Right ventricle myocardium inferior (tissue), 1 donor: ENCODE measurements around the gene NDFIP1. TPM values are rescaled to one million over a fixed set of nuclear protein-coding genes. Genes with fewer than 3 reads are reported as not detected.
"Not testable (repeated sequence)": the region's sequence is repeated elsewhere in the genome, so short reads cannot be mapped to it uniquely, and the experiment has no call there.

Experiments
- ATAC-seq: fragments of 200-7000 bp; cut with Tn5 transposase; one replicate; pipeline ENCODE4 v1.9.1; 2020; ENCODE audit warnings: mild to moderate bottlenecking, moderate library complexity
- DNase-seq: peaks from one replicate; pipeline ENCODE4 v3.0.0; 2021; ENCODE audit errors: missing footprints
- intact Hi-C: fragments of 100-400 bp; cut with DNase I; formaldehyde crosslinking; loops from one replicate; pipeline ENCODE4 v1.11.0; 2022
- total RNA-seq: library from RNA; stranded (reverse); fragmentation: NEBNext Ultra II Directional; extraction: Animal tissue kit (Norgen Biotek cat#: 25700); gene quantifications from one replicate; pipeline ENCODE4 v1.2.1, GENCODE V29; 2021
- donor health status: DM: no; HTN: yes; CAD: no; lungs with severe emphysema.

Gene NDFIP1
- total RNA-seq, 1 donor from 2014 or later, result 51.9 TPM

- ATAC-seq (no peak), DNase-seq (no peak)
- intact Hi-C loops, result no loop called here
These were observed 20.5 kb upstream of the NDFIP1 start for GRCh38 chr5:142087920-142088679.

GRCh38 chr5:142088855-142089479, 19.6 kb upstream of the NDFIP1 start:
- DNase-seq, intact Hi-C loops, ATAC-seq: not testable (repeated sequence)

- ATAC-seq, result no peak
- DNase-seq, result no peak
- intact Hi-C loops, result no loop called here
These were observed 17.6 kb upstream of the NDFIP1 start for GRCh38 chr5:142091012-142091411.

GRCh38 chr5:142091922-142092321, 16.7 kb upstream of the NDFIP1 start:
- intact Hi-C loops, result no loop called here
- ATAC-seq, result no peak
- DNase-seq, result no peak

- DNase-seq (no peak), ATAC-seq (peak; percentile 26)
- intact Hi-C loops, result no loop called here
These were observed 13.5 kb upstream of the NDFIP1 start for GRCh38 chr5:142095035-142095434.

- intact Hi-C loops, result no loop called here
- ATAC-seq, result peak; percentile 85
- no peak for DNase-seq
These were observed 12.8 kb upstream of the NDFIP1 start for GRCh38 chr5:142095651-142096330.

GRCh38 chr5:142096382-142096781, 12.2 kb upstream of the NDFIP1 start:
- DNase-seq, result no peak
- intact Hi-C loops, result no loop called here

GRCh38 chr5:142097681-142098080, 10.9 kb upstream of the NDFIP1 start:
- DNase-seq (no peak), ATAC-seq (no peak)
- intact Hi-C loops, result no loop called here

More at GRCh38 chr5:142096382-142096781, 12.2 kb upstream of the NDFIP1 start:
- no peak for ATAC-seq

GRCh38 chr5:142098275-142098674, 10.3 kb upstream of the NDFIP1 start:
- DNase-seq, result no peak
- intact Hi-C loops, result no loop called here
- ATAC-seq, result no peak

GRCh38 chr5:142098931-142099330, 9.6 kb upstream of the NDFIP1 start:
- intact Hi-C loops, result no loop called here
- no peak for DNase-seq
- ATAC-seq, result no peak

- ATAC-seq (no peak), DNase-seq (no peak)
- intact Hi-C loops, result no loop called here
These were observed 8.3 kb upstream of the NDFIP1 start for GRCh38 chr5:142100307-142100706.

- intact Hi-C loops, result no loop called here
- ATAC-seq (no peak), DNase-seq (no peak)
These were observed 5.4 kb upstream of the NDFIP1 start for GRCh38 chr5:142102980-142103740.

GRCh38 chr5:142104491-142104890, 4.1 kb upstream of the NDFIP1 start:
- DNase-seq, result no peak
- ATAC-seq, result no peak
- intact Hi-C loops, result no loop called here

GRCh38 chr5:142106061-142106460, 2.5 kb upstream of the NDFIP1 start:
- DNase-seq (no peak), ATAC-seq (peak; percentile 30)
- intact Hi-C loops, result loop anchor here (5.0 kb wide), 1 partner anchor 94 kb away; the partner anchor contains the start of gene GNPDA1

- ATAC-seq, result no peak
- intact Hi-C loops, result loop anchor here (5.0 kb wide), 1 partner anchor 95 kb away; the partner anchor contains the start of gene GNPDA1
These were observed 1.4 kb upstream of the NDFIP1 start for GRCh38 chr5:142107036-142107735.

GRCh38 chr5:142107736-142108431, 695 bp upstream of the NDFIP1 start:
- intact Hi-C loops, result loop anchor here (2.0 to 5.0 kb wide), 2 partner anchors 45 to 96 kb away; partner anchors contain the start of gene GNPDA1
- no peak for DNase-seq
- ATAC-seq, result no peak

More at GRCh38 chr5:142107036-142107735, 1.4 kb upstream of the NDFIP1 start:
- no peak for DNase-seq

GRCh38 chr5:142109331-142110045, 909 bp downstream of the NDFIP1 start:
- intact Hi-C loops, result loop anchor here (2.0 to 5.0 kb wide), 2 partner anchors 47 to 97 kb away; partner anchors contain the start of gene GNPDA1
- ATAC-seq, result no peak
- DNase-seq, result no peak
